MCF 10A (cell line): ENCODE measurements around the gene OXSR1. TPM values are rescaled to one million over a fixed set of nuclear protein-coding genes. Genes with fewer than 3 reads are reported as not detected.

ENCODE experiments used
- BruUV-seq: library from RNA; stranded (reverse); fragments of 400-500 nt; replicated peaks from 2 replicates; lab custom pipeline; 2021; lab: Mats Ljungman, UMichigan
- CTCF ChIA-PET: fragments of 300-600 bp; sonication (Branson Sonifier 250); formaldehyde crosslinking; extraction: SDS; loops from one replicate; lab custom pipeline; 2021; ENCODE audit warnings: antibody characterized with exemption, inconsistent platforms; lab: Yijun Ruan, JAX
- POLR2A ChIA-PET: fragments of 300-600, 350-650 bp; sonication (Branson Sonifier 250); formaldehyde crosslinking; extraction: SDS; loops from one replicate; lab custom pipeline; 2020; ENCODE audit warnings: antibody characterized with exemption, inconsistent platforms; lab: Yijun Ruan, JAX
- DNase-seq: peaks from one replicate; pipeline ENCODE4 v3.0.0-alpha.2; 2018; ENCODE audit not compliant: unreplicated experiment
- H3K27ac Mint-ChIP-seq: one replicate; pipeline ENCODE4 v1.8.0; 2022; ENCODE audit warnings: mild to moderate bottlenecking, low read depth, mixed read lengths; ENCODE audit not compliant: unreplicated experiment
- H3K27me3 Mint-ChIP-seq: one replicate; pipeline ENCODE4 v1.8.0; 2022; ENCODE audit warnings: mixed read lengths; ENCODE audit not compliant: insufficient read depth, unreplicated experiment
- H3K36me3 Mint-ChIP-seq: one replicate; pipeline ENCODE4 v1.8.0; 2022; ENCODE audit warnings: mild to moderate bottlenecking, moderate library complexity, mixed read lengths; ENCODE audit not compliant: insufficient read depth, unreplicated experiment
- H3K4me1 Mint-ChIP-seq: one replicate; pipeline ENCODE4 v1.8.0; 2022; ENCODE audit warnings: mixed read lengths; ENCODE audit not compliant: insufficient read depth, unreplicated experiment
- H3K4me3 Mint-ChIP-seq: one replicate; pipeline ENCODE4 v1.8.0; 2022; ENCODE audit warnings: mild to moderate bottlenecking, moderate library complexity, mixed read lengths; ENCODE audit not compliant: unreplicated experiment
- H3K9me3 Mint-ChIP-seq: one replicate; pipeline ENCODE4 v1.8.0; 2022; ENCODE audit warnings: mixed read lengths; ENCODE audit not compliant: unreplicated experiment
- intact Hi-C: fragments of 100-400 bp; cut with micrococcal nuclease; formaldehyde crosslinking; loops from 2 replicates; pipeline ENCODE4 v1.14.1; 2022
- total RNA-seq: library from RNA; stranded (reverse); gene quantifications from 2 replicates; pipeline ENCODE4 v1.2.3, GENCODE V29; 2022
- TF ChIP-seq, protein P1 (sequence below): fragments of 200-600 bp; IDR thresholded peaks from one replicate; pipeline ENCODE4 v1.8.0; 2022; ENCODE audit warnings: antibody characterized with exemption, mild to moderate bottlenecking; ENCODE audit not compliant: unreplicated experiment

Gene OXSR1
- total RNA-seq, 1 experiment from 2014 or later = 75.5 TPM

GRCh38 chr3:38255627-38256026 lies 90.3 kb downstream of the OXSR1 start:
- no peak for DNase-seq
- POLR2A ChIA-PET = no interaction called here
- Mint-ChIP-seq H3K4me1 (no peaks in the 10 kb centered on the region), H3K36me3 (peaks cover 68% of the 10 kb centered on the region), H3K9me3 (no peaks in the 10 kb centered on the region), H3K27ac (no peak overlapping the region), H3K4me3 (no peak overlapping the region), H3K27me3 (no peaks in the 10 kb centered on the region)
- no TSS peak for BruUV-seq
- intact Hi-C loops = no loop called here
- TF ChIP-seq, protein P1, sequence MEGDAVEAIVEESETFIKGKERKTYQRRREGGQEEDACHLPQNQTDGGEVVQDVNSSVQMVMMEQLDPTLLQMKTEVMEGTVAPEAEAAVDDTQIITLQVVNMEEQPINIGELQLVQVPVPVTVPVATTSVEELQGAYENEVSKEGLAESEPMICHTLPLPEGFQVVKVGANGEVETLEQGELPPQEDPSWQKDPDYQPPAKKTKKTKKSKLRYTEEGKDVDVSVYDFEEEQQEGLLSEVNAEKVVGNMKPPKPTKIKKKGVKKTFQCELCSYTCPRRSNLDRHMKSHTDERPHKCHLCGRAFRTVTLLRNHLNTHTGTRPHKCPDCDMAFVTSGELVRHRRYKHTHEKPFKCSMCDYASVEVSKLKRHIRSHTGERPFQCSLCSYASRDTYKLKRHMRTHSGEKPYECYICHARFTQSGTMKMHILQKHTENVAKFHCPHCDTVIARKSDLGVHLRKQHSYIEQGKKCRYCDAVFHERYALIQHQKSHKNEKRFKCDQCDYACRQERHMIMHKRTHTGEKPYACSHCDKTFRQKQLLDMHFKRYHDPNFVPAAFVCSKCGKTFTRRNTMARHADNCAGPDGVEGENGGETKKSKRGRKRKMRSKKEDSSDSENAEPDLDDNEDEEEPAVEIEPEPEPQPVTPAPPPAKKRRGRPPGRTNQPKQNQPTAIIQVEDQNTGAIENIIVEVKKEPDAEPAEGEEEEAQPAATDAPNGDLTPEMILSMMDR = no peak
- CTCF ChIA-PET = interaction anchor here (0.8 to 1.4 kb wide), 2 partner anchors 43 to 84 kb away, joined by 3 read pairs; no protein-coding TSS in a partner anchor

- ChIA-PET CTCF (interaction anchor here (1.0 kb wide), 1 partner anchor 222 kb away, joined by 3 read pairs; no protein-coding TSS in a partner anchor), POLR2A (interaction anchor here (0.7 kb wide), 1 partner anchor 1656 kb away, joined by 3 read pairs; no protein-coding TSS in a partner anchor)
- H3K4me1 Mint-ChIP-seq = no peaks in the 10 kb centered on the region
- no peak overlapping the region for H3K4me3 Mint-ChIP-seq
- TF ChIP-seq, protein P1 = no peak
- H3K36me3 Mint-ChIP-seq = peaks cover 49% of the 10 kb centered on the region
- H3K27ac Mint-ChIP-seq = no peak overlapping the region
- no peaks in the 10 kb centered on the region for H3K9me3 Mint-ChIP-seq
- H3K27me3 Mint-ChIP-seq = no peaks in the 10 kb centered on the region
- intact Hi-C loops = no loop called here
- no TSS peak for BruUV-seq
- DNase-seq = no peak
Observed at GRCh38 chr3:38257583-38257982, 92.2 kb downstream of the OXSR1 start.

DNA sequence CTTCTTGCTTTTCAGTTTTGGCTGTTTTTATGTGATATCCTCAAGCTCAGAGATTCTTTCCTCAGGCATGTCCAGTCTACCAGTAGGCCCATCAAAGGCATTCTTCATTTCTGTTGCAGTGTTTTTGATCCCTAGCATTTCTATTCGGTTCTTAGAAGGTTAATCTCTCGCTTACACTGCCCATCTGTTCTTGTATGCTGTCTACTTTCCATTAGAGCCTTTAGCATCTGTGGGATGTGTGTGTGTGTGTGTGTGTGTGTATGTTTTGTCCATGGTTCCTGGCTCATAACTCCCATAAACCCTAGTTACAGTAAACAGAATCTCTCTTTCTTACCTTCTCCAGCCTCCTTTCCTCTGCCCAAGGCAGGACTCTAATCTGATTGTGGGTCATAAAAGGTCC lies 95.1 kb downstream of the OXSR1 start:
- no peaks in the 10 kb centered on the region for H3K4me1 Mint-ChIP-seq
- BruUV-seq = no TSS peak
- H3K27me3 Mint-ChIP-seq = no peaks in the 10 kb centered on the region
- TF ChIP-seq, protein P1 = no peak
- peak overlapping the region; percentile 27 for H3K27ac Mint-ChIP-seq
- ChIA-PET CTCF (interaction anchor here (0.7 to 1.9 kb wide), 5 partner anchors 9 to 142 kb away, joined by 3 to 7 read pairs (median 4); no protein-coding TSS in a partner anchor), POLR2A (interaction anchor here (0.6 kb wide), 1 partner anchor 12 kb away, joined by 3 read pairs; no protein-coding TSS in a partner anchor)
- no peaks in the 10 kb centered on the region for H3K9me3 Mint-ChIP-seq
- peaks cover 21% of the 10 kb centered on the region for H3K36me3 Mint-ChIP-seq
- intact Hi-C loops = no loop called here
- no peak for DNase-seq
- H3K4me3 Mint-ChIP-seq = no peak overlapping the region

DNA sequence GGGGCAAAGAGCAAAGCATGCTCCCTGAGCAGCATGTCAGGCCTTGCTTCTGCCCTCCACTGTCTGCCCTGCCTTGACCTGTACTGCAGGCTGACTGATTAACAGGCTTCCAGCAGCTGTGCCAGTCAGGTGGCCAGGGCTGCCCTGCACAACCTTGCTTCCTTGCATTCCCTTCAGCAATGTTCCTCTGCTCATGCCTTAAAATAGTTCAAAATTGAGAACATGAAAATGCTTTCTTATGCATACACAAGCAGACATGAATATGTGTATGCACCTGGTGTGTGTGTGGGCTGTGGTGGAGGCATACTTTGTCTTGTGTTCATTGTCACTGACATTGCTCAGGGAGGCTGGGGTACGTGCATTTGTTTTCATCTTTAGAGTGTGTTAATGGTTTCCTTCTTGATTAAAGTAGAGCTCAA lies 99.0 kb downstream of the OXSR1 start:
- Mint-ChIP-seq H3K4me3 (no peak overlapping the region), H3K4me1 (no peaks in the 10 kb centered on the region), H3K36me3 (peaks cover 7% of the 10 kb centered on the region), H3K27me3 (no peaks in the 10 kb centered on the region), H3K9me3 (no peaks in the 10 kb centered on the region), H3K27ac (no peak overlapping the region)
- ChIA-PET POLR2A (no interaction called here), CTCF (interaction anchor here (0.6 to 1.1 kb wide), 6 partner anchors 32 to 715 kb away, joined by 3 to 4 read pairs (median 4); no protein-coding TSS in a partner anchor)
- no peak for DNase-seq
- intact Hi-C loops = no loop called here
- BruUV-seq = no TSS peak
- TF ChIP-seq, protein P1 = no peak
